ENCODE measurements around the gene SLC17A5. TPM values are rescaled to one million over a fixed set of nuclear protein-coding genes. Genes with fewer than 3 reads are reported as not detected.

SLC17A5 gene
- total RNA-seq, 2 experiments from 2014 or later: 7.4 to 9.6 TPM

- Histone ChIP-seq H3K36me3 (ENCODE audit: insufficient read depth, low read length) (no peaks in the 10 kb centered on the region), H2AFZ (ENCODE audit: low read length) (no peak overlapping the region), H3K27ac (ENCODE audit: low read depth, low read length, poor library complexity, severe bottlenecking) (no peak overlapping the region), H3K79me2 (ENCODE audit: insufficient read depth, low read depth, low read length) (no peaks in the 10 kb centered on the region), H4K20me1 (ENCODE audit: insufficient read depth, low read length) (no peaks in the 10 kb centered on the region), H3K9me3 (ENCODE audit: low read length) (no peaks in the 10 kb centered on the region), H3K4me2 (ENCODE audit: low read length) (no peak overlapping the region), H3K9me2 (ENCODE audit: insufficient read depth, low read length) (no peaks in the 10 kb centered on the region), H3K4me3 (ENCODE audit: low read depth, low read length, poor library complexity, severe bottlenecking) (no peak overlapping the region), H3K4me1 (ENCODE audit: insufficient read depth, low read length, poor library complexity, severe bottlenecking) (no peaks in the 10 kb centered on the region)
- DNase-seq (ENCODE audit: low spot score): no peak
- CTCF ChIA-PET (ENCODE audit: unreplicated experiment): no interaction called here
- BruUV-seq (replicated peaks): no TSS peak
- intact Hi-C loops (cut with micrococcal nuclease; ENCODE audit: unreplicated experiment): no loop called here
- POLR2A ChIA-PET: interaction anchor here (0.7 kb wide), 1 partner anchor 567 kb away, joined by 3 read pairs; no protein-coding TSS in a partner anchor
- TF ChIP-seq CTCF (conservative IDR thresholded peaks at IDR 0.05; ENCODE audit: low read length) (no peak), EZH2phosphoT487 (IDR thresholded peaks at IDR 0.05; ENCODE audit: borderline replicate concordance, low read depth, low read length) (no peak)
Measured at GRCh38 chr6:73667798-73668197, 14.0 kb upstream of the SLC17A5 start.

- TF ChIP-seq EZH2phosphoT487 (IDR thresholded peaks at IDR 0.05; ENCODE audit: borderline replicate concordance, low read depth, low read length) (no peak), CTCF (conservative IDR thresholded peaks at IDR 0.05; ENCODE audit: low read length) (no peak)
- H3K4me2 ChIP-seq (ENCODE audit: low read length): no peak overlapping the region
Measured at GRCh38 chr6:73666393-73666792, 12.6 kb upstream of the SLC17A5 start.

GRCh38 chr6:73665686-73666319 lies 12.0 kb upstream of the SLC17A5 start:
- H3K27ac ChIP-seq (ENCODE audit: low read depth, low read length, poor library complexity, severe bottlenecking): no peak overlapping the region
- intact Hi-C loops (cut with micrococcal nuclease; ENCODE audit: unreplicated experiment): no loop called here
- no peak overlapping the region for H3K4me3 ChIP-seq (ENCODE audit: low read depth, low read length, poor library complexity, severe bottlenecking)
- H3K79me2 ChIP-seq (ENCODE audit: insufficient read depth, low read depth, low read length): no peaks in the 10 kb centered on the region
- no peaks in the 10 kb centered on the region for H3K9me3 ChIP-seq (ENCODE audit: low read length)
- H3K9me2 ChIP-seq (ENCODE audit: insufficient read depth, low read length): no peaks in the 10 kb centered on the region
- H2AFZ ChIP-seq (ENCODE audit: low read length): no peak overlapping the region
- no peaks in the 10 kb centered on the region for H3K36me3 ChIP-seq (ENCODE audit: insufficient read depth, low read length)
- DNase-seq (ENCODE audit: low spot score): no peak
- POLR2A ChIA-PET: interaction anchor here (1.3 kb wide), 1 partner anchor 11 kb away, joined by 4 read pairs; no protein-coding TSS in a partner anchor
- no peaks in the 10 kb centered on the region for H4K20me1 ChIP-seq (ENCODE audit: insufficient read depth, low read length)
- H3K4me2 ChIP-seq (ENCODE audit: low read length): no peak overlapping the region
- no TSS peak for BruUV-seq (replicated peaks)
- no peaks in the 10 kb centered on the region for H3K4me1 ChIP-seq (ENCODE audit: insufficient read depth, low read length, poor library complexity, severe bottlenecking)
- TF ChIP-seq CTCF (conservative IDR thresholded peaks at IDR 0.05; ENCODE audit: low read length): no peak
- no peak for TF ChIP-seq EZH2phosphoT487 (IDR thresholded peaks at IDR 0.05; ENCODE audit: borderline replicate concordance, low read depth, low read length)
- CTCF ChIA-PET (ENCODE audit: unreplicated experiment): interaction anchor here (0.8 kb wide), 1 partner anchor 10 kb away, joined by 3 read pairs; no protein-coding TSS in a partner anchor

More at GRCh38 chr6:73666393-73666792, 12.6 kb upstream of the SLC17A5 start:
- H4K20me1 ChIP-seq (ENCODE audit: insufficient read depth, low read length): no peaks in the 10 kb centered on the region
- DNase-seq (ENCODE audit: low spot score): no peak
- no peaks in the 10 kb centered on the region for H3K4me1 ChIP-seq (ENCODE audit: insufficient read depth, low read length, poor library complexity, severe bottlenecking)
- H3K9me2 ChIP-seq (ENCODE audit: insufficient read depth, low read length): no peaks in the 10 kb centered on the region
- no peaks in the 10 kb centered on the region for H3K36me3 ChIP-seq (ENCODE audit: insufficient read depth, low read length)
- intact Hi-C loops (cut with micrococcal nuclease; ENCODE audit: unreplicated experiment): no loop called here
- ChIA-PET CTCF (ENCODE audit: unreplicated experiment) (no interaction called here), POLR2A (interaction anchor here (1.3 kb wide), 1 partner anchor 12 kb away, joined by 4 read pairs; no protein-coding TSS in a partner anchor)
- no TSS peak for BruUV-seq (replicated peaks)
- H3K4me3 ChIP-seq (ENCODE audit: low read depth, low read length, poor library complexity, severe bottlenecking): no peak overlapping the region
- H3K9me3 ChIP-seq (ENCODE audit: low read length): no peaks in the 10 kb centered on the region
- H3K79me2 ChIP-seq (ENCODE audit: insufficient read depth, low read depth, low read length): no peaks in the 10 kb centered on the region
- no peak overlapping the region for H2AFZ ChIP-seq (ENCODE audit: low read length)
- no peak overlapping the region for H3K27ac ChIP-seq (ENCODE audit: low read depth, low read length, poor library complexity, severe bottlenecking)
